Measurements from ENCODE around the gene CNOT4.

Gene CNOT4

DNA sequence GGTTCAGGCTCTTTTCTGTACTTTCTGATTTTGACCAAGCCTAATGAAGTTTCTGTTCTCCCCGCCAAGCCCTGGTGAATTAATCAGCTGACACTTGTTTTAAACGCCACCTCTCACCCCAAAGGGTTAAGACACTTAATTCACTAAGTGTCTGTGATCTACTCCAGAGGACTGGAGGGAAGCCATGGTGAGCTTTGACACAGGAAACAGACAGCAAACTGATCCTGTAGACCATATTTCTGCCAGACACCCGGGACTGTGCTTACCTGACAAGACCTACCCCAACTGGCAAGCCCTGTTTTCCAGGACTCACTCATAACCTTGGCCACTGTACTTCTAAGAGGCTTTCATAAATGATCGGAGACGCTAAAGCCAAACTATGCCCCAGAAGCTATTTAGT lies 150.3 kb downstream of the CNOT4 start:
- TF ChIP-seq, protein P1, sequence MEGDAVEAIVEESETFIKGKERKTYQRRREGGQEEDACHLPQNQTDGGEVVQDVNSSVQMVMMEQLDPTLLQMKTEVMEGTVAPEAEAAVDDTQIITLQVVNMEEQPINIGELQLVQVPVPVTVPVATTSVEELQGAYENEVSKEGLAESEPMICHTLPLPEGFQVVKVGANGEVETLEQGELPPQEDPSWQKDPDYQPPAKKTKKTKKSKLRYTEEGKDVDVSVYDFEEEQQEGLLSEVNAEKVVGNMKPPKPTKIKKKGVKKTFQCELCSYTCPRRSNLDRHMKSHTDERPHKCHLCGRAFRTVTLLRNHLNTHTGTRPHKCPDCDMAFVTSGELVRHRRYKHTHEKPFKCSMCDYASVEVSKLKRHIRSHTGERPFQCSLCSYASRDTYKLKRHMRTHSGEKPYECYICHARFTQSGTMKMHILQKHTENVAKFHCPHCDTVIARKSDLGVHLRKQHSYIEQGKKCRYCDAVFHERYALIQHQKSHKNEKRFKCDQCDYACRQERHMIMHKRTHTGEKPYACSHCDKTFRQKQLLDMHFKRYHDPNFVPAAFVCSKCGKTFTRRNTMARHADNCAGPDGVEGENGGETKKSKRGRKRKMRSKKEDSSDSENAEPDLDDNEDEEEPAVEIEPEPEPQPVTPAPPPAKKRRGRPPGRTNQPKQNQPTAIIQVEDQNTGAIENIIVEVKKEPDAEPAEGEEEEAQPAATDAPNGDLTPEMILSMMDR (IDR thresholded peaks at IDR 0.05) = no peak

DNA sequence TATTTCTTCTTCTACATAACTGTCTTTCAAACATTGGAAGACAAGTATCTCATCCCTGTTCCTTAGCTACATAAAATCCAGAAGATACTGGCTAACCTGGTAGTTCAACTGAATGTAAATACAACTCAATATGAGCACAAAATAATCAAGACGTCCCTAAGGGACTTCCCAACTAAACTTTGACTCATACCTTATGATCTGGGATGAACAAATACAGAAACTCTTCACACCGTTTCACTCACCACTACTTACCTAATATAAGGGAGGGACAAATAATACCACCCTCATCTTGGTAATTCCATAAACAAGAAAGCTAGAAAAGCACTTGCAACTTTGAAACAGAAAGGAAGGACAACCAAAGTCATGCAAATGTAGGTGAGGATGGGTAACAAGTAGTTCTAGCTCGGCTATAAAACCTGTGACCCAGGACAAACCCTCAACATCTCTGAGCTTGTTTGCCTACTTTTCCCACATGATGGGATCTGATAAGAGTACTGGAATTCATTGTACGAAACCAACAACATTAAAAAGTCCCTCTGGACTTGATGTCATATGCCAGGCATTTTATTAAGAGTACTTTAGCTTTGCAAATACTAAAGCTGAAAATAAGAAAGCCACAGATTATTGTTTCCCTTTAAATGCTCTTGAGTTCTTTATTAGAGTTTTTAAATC lies 154.4 kb downstream of the CNOT4 start:
- TF ChIP-seq, protein P1 (IDR thresholded peaks at IDR 0.05) = no peak

DNA sequence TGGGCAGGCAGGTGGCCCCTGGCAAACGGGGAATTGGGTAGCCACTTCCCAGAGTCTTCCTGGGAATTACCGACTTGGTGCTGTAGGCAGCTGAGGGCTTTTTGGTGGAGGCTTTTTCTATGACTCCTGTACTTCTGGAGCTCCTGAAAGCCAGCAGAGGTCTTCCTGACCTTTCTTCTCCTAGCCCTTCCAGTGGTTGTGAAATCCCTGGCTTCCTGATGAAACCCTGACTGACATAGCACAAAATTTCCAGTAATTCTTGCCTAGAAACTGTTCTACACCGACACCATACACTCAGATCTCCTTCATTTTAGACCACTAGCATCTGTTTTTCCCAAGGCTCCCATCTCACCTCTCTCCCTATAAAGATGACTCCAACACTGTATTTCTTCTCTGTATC lies 156.1 kb downstream of the CNOT4 start:
- TF ChIP-seq, protein P1 (IDR thresholded peaks at IDR 0.05) = no peak

DNA sequence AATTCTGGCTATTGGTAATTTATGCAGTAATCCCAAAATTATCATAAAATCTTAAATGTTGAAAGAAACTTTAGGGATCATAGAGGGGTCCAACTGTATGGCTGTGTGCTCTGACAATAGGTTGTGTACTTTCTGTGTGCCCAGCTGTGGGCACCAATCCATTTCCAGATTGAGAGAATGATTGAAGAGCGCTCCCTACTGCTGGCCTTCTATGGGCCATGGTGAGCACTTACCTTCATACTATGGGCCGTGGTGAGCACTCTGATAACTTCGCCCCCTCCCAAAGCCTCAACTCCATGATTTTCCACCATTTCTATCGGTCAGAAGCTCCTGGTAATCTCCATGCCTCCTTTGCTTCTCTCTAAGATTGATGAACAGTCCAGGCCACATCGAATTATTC lies 157.6 kb downstream of the CNOT4 start:
- TF ChIP-seq, protein P1 (IDR thresholded peaks at IDR 0.05) = no peak

DNA sequence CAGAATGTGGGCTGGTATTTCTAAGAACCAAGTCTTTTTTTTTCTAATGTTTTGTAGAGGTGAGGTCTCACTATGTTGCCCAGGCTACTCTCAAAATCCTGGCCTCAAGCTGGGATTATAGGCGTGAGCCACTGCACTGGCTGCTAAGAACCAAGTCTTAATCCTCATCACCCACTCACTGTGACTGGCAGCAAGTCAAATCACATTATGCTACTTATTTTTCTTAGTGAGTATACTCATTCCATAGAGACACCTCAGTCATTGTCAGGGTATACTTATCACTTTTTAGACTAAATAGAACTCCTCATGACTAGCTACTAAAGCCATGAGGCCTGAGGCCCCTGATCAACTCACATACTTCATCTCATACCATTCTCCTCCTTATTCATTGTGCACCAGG lies 160.2 kb downstream of the CNOT4 start:
- TF ChIP-seq, protein P1 (IDR thresholded peaks at IDR 0.05) = no peak

DNA sequence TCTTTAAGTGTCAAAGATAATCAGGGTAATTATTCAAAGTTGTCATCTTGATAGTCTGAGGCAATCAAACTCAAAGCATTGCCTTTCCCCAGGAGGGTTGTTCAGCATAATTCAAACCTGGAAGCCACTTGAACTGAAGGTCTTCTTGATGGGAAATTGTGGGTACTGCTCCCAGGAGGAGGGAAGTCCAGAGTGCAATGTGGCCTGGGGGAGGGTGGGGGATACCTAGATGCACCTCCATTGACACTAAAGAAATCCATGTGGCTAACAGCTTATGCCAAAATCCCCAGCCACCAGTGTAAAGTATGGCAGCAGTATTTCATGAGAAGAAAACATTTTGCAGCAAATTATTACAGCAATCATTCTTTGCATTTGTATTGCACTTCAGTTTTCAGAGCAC lies 161.4 kb downstream of the CNOT4 start:
- TF ChIP-seq, protein P1 (IDR thresholded peaks at IDR 0.05) = no peak

DNA sequence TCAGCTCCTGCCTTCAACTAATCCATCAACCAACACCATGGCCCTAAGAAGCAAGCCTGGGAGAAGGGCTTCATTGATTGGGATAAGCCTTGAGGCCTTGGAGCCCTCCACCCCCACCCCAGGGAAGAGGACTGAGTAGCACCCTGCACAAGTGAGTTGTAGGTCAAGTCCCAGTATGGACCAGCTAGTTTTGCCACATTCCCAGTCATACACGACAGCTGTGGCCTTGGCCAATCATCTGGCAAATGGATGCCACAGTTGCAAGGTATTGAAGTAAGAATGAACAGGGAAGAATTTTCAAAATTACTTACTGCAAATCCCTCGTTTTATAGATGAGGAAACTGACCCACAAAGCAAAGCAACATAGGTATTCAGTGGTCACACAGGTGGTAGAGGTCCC lies 166.5 kb downstream of the CNOT4 start:
- TF ChIP-seq, protein P1 (IDR thresholded peaks at IDR 0.05) = no peak

DNA sequence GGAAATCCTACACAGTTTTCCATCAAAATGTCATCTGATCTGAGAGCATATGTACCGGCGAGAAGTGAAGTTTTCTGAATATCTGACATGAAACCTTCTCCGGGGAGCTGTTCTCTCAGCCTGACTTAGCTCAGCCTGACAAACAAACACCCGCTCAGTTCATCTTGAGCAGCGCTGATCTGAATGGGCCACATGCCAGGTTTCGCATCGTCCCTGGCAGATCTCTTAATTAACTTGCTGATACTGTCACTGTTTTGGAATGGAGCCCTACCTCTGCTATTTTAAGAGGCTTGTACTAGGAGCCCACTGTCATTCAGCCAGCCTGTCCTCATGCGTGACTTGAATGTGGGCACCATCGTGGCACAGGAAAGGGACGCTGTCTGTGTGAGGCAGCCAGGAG lies 167.0 kb downstream of the CNOT4 start:
- TF ChIP-seq, protein P1 (IDR thresholded peaks at IDR 0.05) = no peak

Measured in LNCAP (cell line).